Pericardium fibroblast (primary cell): Measurements from ENCODE around the gene TRIM58. TPM values are rescaled to one million over a fixed set of nuclear protein-coding genes. Genes with fewer than 3 reads are reported as not detected.

ENCODE experiments used
- total RNA-seq: library from RNA; depleted of rRNA; stranded (reverse); fragments of >200 nt; gene quantifications from 2 replicates; pipeline ENCODE4 v1.2.3, GENCODE V29; 2015

Gene TRIM58
- 0.09 and 0.58 TPM in 2 replicates for total RNA-seq

GRCh38 chr1:247857069-247857984 is at the start of gene TRIM58:
TSS of gene TRIM58 (plus strand) at chr1:247857187. CDS start at chr1:247857247, 60 bp downstream.

GRCh38 chr1:247824023-247824422 is 33.0 kb upstream of the TRIM58 start, which contains the start of gene OR14A16:
TSS of gene OR14A16 (minus strand) at chr1:247824119. CDS start at chr1:247815729, 8,390 bp downstream.

GRCh38 chr1:247841796-247842195 is 15.2 kb upstream of the TRIM58 start, which contains the start of gene OR11L1:
TSS of gene OR11L1 (minus strand) at chr1:247841896. CDS start at chr1:247841896, 0 bp downstream.

GRCh38 chr1:247895163-247895637 is 38.2 kb downstream of the TRIM58 start, which contains the start of gene OR2W3:
TSS of gene OR2W3 (plus strand) at chr1:247895587. CDS start at chr1:247895587, 0 bp downstream.

GRCh38 chr1:247919952-247920351 is 63.0 kb downstream of the TRIM58 start, which contains the start of gene OR2T8:
TSS of gene OR2T8 (plus strand) at chr1:247920252. CDS start at chr1:247921018, 766 bp downstream.

DNA sequence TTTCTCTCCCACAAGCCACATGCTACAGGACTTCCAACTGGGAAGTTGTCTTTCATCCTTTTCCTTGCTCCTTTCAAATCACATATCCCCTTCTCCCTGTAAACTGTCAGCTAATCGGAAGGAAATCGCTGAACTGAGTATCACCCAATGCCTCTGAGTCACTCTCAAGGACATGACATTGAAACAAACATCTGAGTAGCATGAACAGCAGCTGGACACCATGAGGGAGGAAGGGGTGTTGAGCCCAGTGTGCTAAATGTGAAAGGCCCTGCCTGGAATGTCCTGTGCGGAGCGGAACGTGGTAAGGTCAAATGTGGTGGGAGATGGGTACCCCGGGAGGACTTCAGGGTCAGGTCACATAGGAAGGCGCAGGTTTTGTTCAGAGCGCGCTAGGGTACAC is 67.9 kb downstream of the TRIM58 start, which contains the start of gene OR2AJ1:
TSS of gene OR2AJ1 (plus strand) at position 22 of the 400 bp plus-strand sequence. CDS start 8,880 bp downstream, outside the sequence.

Other genes starting within 250 kb of the TRIM58 start
- not detected in 2 replicates for gene OR13G1, start 177.4 kb upstream of the TRIM58 start, total RNA-seq
- gene OR6F1, start 140.5 kb upstream of the TRIM58 start, total RNA-seq = not detected in 2 replicates
- gene OR14K1, start 118.6 kb upstream of the TRIM58 start, total RNA-seq = not detected in 2 replicates
- not detected in 2 replicates for gene OR14A2, start 109.0 kb upstream of the TRIM58 start, total RNA-seq
- gene OR1C1, start 96.6 kb upstream of the TRIM58 start, total RNA-seq = not detected in 2 replicates
- gene OR14A16, start 33.1 kb upstream of the TRIM58 start, total RNA-seq = not detected in 2 replicates
- not detected in 2 replicates for gene OR11L1, start 15.3 kb upstream of the TRIM58 start, total RNA-seq
- 0.12 TPM in 1 of 2 replicates, not detected in the other for gene OR2W3, start 38.4 kb downstream of the TRIM58 start, total RNA-seq
- gene OR2T8, start 63.1 kb downstream of the TRIM58 start, total RNA-seq = not detected in 2 replicates
- gene OR2AJ1, start 67.7 kb downstream of the TRIM58 start, total RNA-seq = not detected in 2 replicates
- not detected in 2 replicates for gene OR2L8, start 91.7 kb downstream of the TRIM58 start, total RNA-seq
- not detected in 2 replicates for gene OR2AK2, start 108.0 kb downstream of the TRIM58 start, total RNA-seq
- not detected in 2 replicates for gene OR2L5, start 156.5 kb downstream of the TRIM58 start, total RNA-seq
- gene OR2L2, start 172.9 kb downstream of the TRIM58 start, total RNA-seq = not detected in 2 replicates
- gene OR2L3, start 189.6 kb downstream of the TRIM58 start, total RNA-seq = not detected in 2 replicates
- not detected in 2 replicates for gene OR2L13, start 238.0 kb downstream of the TRIM58 start, total RNA-seq